ENCODE results near the gene GSDME. TPM values are rescaled to one million over a fixed set of nuclear protein-coding genes. Genes with fewer than 3 reads are reported as not detected.

Gene GSDME
- total RNA-seq, 4 donors from 2014 or later: 9.0 to 44.0 (median 14.3) TPM

DNA sequence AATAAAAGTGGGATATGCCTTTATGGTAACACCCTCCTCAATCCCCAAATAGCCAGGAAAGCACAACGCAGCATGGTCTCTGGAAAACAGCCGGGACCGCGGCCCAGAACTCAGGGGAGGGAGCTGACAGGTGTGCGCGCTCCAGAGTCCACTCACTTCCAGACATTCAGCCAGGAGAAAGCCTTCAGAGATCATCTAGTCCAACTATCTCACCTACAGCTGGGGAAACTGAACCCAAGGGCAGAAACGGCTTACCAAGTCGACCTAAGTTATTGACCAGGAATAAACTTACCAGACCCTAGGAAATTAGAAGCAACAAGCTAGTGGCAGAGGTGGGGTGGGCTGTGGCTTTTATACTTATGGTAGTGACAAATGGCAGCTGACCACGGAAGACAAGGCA, 16.4 kb downstream of the GSDME start:
- TF ChIP-seq CTCF (IDR thresholded peaks at IDR 0.05; ENCODE audit: low read depth): no peak

- no peak for TF ChIP-seq CTCF (IDR thresholded peaks at IDR 0.05; ENCODE audit: low read depth)
These were observed 18.0 kb downstream of the GSDME start for GRCh38 chr7:24739306-24739705.

DNA sequence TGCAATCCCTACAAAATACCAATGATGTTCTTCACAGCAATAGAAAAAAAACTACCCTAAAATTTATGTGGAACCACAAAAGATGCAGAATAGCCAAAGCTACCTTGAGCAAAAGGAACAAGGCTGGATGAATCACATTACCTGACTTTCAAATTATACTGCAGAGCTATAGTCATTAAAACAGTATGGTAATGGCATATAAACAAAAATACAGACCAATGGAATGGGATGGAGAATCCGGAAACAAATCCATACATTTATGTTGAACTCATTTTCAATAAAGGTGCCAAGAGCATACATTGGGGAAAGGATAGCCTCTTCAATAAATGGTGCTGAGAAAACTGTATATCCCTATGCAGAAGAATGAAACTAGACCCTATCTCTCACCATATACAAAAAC, 18.7 kb downstream of the GSDME start:
- TF ChIP-seq CTCF (IDR thresholded peaks at IDR 0.05; ENCODE audit: low read depth): no peak

DNA sequence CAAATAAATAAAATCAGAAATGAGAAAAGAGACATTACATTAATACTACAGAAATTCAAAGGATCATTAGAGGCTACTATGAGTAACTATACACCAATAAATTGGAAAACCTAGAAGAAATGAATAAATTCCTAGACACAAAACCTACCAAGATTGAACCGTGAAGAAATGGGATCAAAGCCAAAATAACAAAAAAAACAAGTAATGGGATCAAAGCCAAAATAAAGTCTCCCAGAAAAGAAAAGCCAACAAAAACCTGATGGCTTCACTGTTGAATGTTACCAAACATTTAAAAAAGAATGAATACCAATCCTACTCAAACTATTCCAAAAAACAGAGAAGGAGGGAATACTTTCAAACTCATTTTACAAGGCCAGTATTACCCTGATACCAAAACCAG, 20.0 kb downstream of the GSDME start:
- TF ChIP-seq CTCF (IDR thresholded peaks at IDR 0.05; ENCODE audit: low read depth): no peak

GRCh38 chr7:24734306-24734705, 23.0 kb downstream of the GSDME start:
- no peak for TF ChIP-seq CTCF (IDR thresholded peaks at IDR 0.05; ENCODE audit: low read depth)

DNA sequence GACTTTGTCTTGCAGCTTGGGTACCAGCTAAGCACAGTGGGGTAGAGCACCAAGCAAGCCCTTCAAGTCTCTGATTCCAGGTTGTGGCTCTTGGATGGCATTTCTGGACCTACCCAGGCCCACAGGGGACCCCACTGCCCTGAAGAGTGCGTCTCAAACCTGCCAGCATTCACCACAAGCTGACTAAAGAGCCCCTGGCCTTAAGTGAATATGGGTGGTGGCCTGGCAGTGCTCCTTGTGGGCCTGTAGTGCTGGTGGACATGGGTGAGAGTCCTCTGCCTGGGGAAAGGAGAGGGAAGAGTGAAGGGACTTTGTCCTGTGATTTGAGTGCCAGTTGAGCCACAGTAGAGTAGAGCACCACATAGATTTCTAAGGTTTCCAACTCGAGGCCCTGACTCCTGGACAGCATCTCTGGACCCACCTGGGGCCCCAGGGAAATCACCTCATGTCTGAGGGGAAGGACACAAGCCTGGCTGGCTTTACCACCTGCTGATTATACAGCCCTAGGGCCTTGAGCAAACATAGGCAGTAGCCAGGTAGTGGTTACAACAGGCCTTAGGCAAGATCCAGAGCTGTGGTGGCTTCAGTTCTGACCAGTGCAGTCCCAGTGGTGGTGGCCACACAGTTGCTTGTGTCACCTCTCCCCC, 23.7 kb downstream of the GSDME start:
- TF ChIP-seq CTCF (IDR thresholded peaks at IDR 0.05; ENCODE audit: low read depth): no peak

DNA sequence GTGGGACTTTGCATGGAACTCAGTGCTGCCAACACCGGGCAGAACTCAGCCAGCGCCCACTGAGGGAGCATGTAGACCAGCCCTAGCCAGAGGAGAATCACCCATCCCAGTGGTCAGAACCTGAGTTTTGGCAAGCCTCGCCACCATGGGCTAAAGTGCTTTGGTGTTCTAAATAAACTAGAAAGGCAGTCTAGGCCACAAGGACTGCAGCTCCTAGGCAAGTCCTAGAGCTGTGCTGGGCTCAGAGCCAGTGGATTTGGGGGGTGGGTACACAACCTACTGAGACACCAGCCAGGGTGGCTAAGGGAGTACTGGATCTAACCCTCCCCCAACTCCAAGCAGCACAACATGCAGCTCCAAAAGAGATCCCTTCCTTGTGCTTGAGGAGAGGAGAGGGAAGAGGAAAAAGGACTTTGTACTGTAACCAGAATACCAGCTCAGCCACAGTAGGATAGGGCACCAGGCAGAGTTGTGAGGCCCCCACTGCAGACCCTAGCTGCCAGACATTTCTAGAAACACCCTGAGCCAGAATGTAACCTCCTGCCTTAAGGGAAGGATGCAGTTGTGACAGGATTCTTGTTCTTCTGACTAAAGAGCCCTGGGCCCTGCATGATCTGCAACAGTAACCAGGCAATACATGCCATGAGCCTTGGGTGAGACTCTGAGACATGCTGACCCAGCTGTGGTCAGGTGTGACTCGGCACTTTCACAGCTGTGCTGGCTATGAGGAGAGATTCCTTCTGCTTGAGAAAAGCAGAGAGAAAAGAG, 24.4 kb downstream of the GSDME start:
- TF ChIP-seq CTCF (IDR thresholded peaks at IDR 0.05; ENCODE audit: low read depth): no peak
